Mesodermal cell (in vitro differentiated cells): ENCODE measurements around the gene ITGB2. TPM values are rescaled to one million over a fixed set of nuclear protein-coding genes. Genes with fewer than 3 reads are reported as not detected.

ENCODE experiments used
- H3K27ac ChIP-seq: 2 replicates; pipeline ENCODE4 v1.7.0; 2013; ENCODE audit warnings: mild to moderate bottlenecking, low read depth, low read length, moderate library complexity; ENCODE audit not compliant: severe bottlenecking
- H3K36me3 ChIP-seq: 2 replicates; pipeline ENCODE4 v1.7.1; 2013; ENCODE audit warnings: mild to moderate bottlenecking, low read length, moderate library complexity; ENCODE audit not compliant: control insufficient read depth, insufficient read depth
- H3K4me1 ChIP-seq: one replicate; pipeline ENCODE4 v1.7.1; 2013; ENCODE audit warnings: mild to moderate bottlenecking, low read length; ENCODE audit not compliant: insufficient read depth, control insufficient read depth, poor library complexity, severe bottlenecking
- H3K4me3 ChIP-seq: 2 replicates; pipeline ENCODE4 v1.7.0; 2013; ENCODE audit warnings: low read length, control low read depth, mild to moderate bottlenecking; ENCODE audit not compliant: insufficient read depth, poor library complexity, severe bottlenecking; ENCODE audit errors: extremely low read depth
- H3K9me3 ChIP-seq: 2 replicates; pipeline ENCODE4 v1.7.1; 2013; ENCODE audit warnings: mild to moderate bottlenecking, low read length, moderate library complexity; ENCODE audit not compliant: control insufficient read depth
- WGBS, 2 experiments: methylation state at CpG; one replicate each; pipeline ENCODE4 v1.1.5; 2013; ENCODE audit warnings: missing lambda C conversion rate in 2 of 2; ENCODE audit not compliant: insufficient coverage in 2 of 2; 5-methylcytosine and 5-hydroxymethylcytosine counted together
- polyA plus RNA-seq, 2 experiments: library from polyadenylated mRNA; stranded (reverse); fragments of 50-300 nt; gene quantifications; one replicate each; pipeline ENCODE4 v1.2.3, GENCODE V29; 2013

ITGB2 gene
- 2.4 TPM for polyA plus RNA-seq (2013, experiment 1 of 2)
- 1.5 TPM for polyA plus RNA-seq (2013, experiment 2 of 2)

- Histone ChIP-seq H3K27ac (no peak within 1 kb of the TSS), H3K4me1 (peaks cover 15% of the 10 kb centered on the region), H3K36me3 (no peaks in the 10 kb centered on the region), H3K4me3 (no peak within 1 kb of the TSS), H3K9me3 (no peaks in the 10 kb centered on the region)
- WGBS, 2 experiments: 71 to 81% methylated on average over 18 to 25 of the region's 29 CpGs
These were observed at the start of gene ITGB2 for GRCh38 chr21:44920694-44921604. Gene ITGB2 (minus strand): TSS chr21:44920899. CDS start chr21:44910782, 10,117 bp downstream.

- peaks cover 73% of the 10 kb centered on the region for H3K36me3 ChIP-seq
- no peak overlapping the region for H3K4me3 ChIP-seq
- WGBS, 2 experiments: 79 to 92% methylated on average over 16 to 18 of the region's 24 CpGs
- H3K4me1 ChIP-seq: peaks cover 50% of the 10 kb centered on the region
- peak overlapping the region; percentile 83 for H3K27ac ChIP-seq
- no peaks in the 10 kb centered on the region for H3K9me3 ChIP-seq
These were observed 49.4 kb upstream of the ITGB2 start for GRCh38 chr21:44969931-44970755.

GRCh38 chr21:44969066-44969670, 48.5 kb upstream of the ITGB2 start:
- Histone ChIP-seq H3K27ac (peak overlapping the region; percentile 83), H3K9me3 (no peaks in the 10 kb centered on the region), H3K4me3 (no peak overlapping the region), H3K4me1 (peaks cover 50% of the 10 kb centered on the region), H3K36me3 (peaks cover 69% of the 10 kb centered on the region)
- 91% methylated on average over 20 of the region's 20 CpGs for WGBS, 2 experiments

GRCh38 chr21:44967082-44968047, 46.7 kb upstream of the ITGB2 start:
- Histone ChIP-seq H3K36me3 (peaks cover 70% of the 10 kb centered on the region), H3K4me3 (no peak overlapping the region), H3K27ac (no peak overlapping the region), H3K9me3 (no peaks in the 10 kb centered on the region), H3K4me1 (peaks cover 50% of the 10 kb centered on the region)
- WGBS, 2 experiments: 95 to 97% methylated on average over 24 to 35 of the region's 38 CpGs

- H3K36me3 ChIP-seq: peaks cover 76% of the 10 kb centered on the region
- H3K4me3 ChIP-seq: no peak overlapping the region
- H3K4me1 ChIP-seq: peaks cover 49% of the 10 kb centered on the region
- H3K9me3 ChIP-seq: no peaks in the 10 kb centered on the region
- no peak overlapping the region for H3K27ac ChIP-seq
- WGBS, 2 experiments: 92 to 94% methylated on average over 24 to 26 of the region's 30 CpGs
These were observed 45.7 kb upstream of the ITGB2 start for GRCh38 chr21:44966135-44967081.

GRCh38 chr21:44965251-44966022, 44.7 kb upstream of the ITGB2 start:
- Histone ChIP-seq H3K4me1 (peaks cover 41% of the 10 kb centered on the region), H3K9me3 (no peaks in the 10 kb centered on the region), H3K27ac (no peak overlapping the region), H3K36me3 (peaks cover 76% of the 10 kb centered on the region), H3K4me3 (no peak overlapping the region)
- 91 to 93% methylated on average over 10 to 13 of the region's 17 CpGs for WGBS, 2 experiments

- peaks cover 84% of the 10 kb centered on the region for H3K36me3 ChIP-seq
- no peak overlapping the region for H3K27ac ChIP-seq
These were observed 43.7 kb upstream of the ITGB2 start for GRCh38 chr21:44964381-44964780.

GRCh38 chr21:44962403-44962966, 41.8 kb upstream of the ITGB2 start:
- Histone ChIP-seq H3K4me1 (peaks cover 35% of the 10 kb centered on the region), H3K36me3 (peaks cover 84% of the 10 kb centered on the region), H3K4me3 (no peak overlapping the region), H3K9me3 (no peaks in the 10 kb centered on the region), H3K27ac (peak overlapping the region; percentile 69)
- 92 to 100% methylated on average over 6 to 8 of the region's 9 CpGs for WGBS, 2 experiments

More at GRCh38 chr21:44964381-44964780, 43.7 kb upstream of the ITGB2 start:
- H3K4me3 ChIP-seq: no peak overlapping the region
- H3K9me3 ChIP-seq: no peaks in the 10 kb centered on the region
- 96 to 99% methylated on average over 8 to 12 of the region's 12 CpGs for WGBS, 2 experiments
- H3K4me1 ChIP-seq: peaks cover 34% of the 10 kb centered on the region
